Gastrocnemius medialis (tissue), 4 donors: ENCODE results near the gene CBX5.

Experiments
- CTCF ChIP-seq, 5 experiments: fragments of 450-650 bp in 3 of 5; fragments of 200-600 bp in 2 of 5; sonication (generic) in 2 of 5; IDR thresholded peaks in 4 of 5; conservative IDR thresholded peaks in 1 of 5; 1 replicate in 4 of 5; 2 replicates in 1 of 5; pipeline ENCODE4 v1.5.1; 2016 to 2019; ENCODE audit warnings: antibody characterized with exemption in 5 of 5, mild to moderate bottlenecking in 3 of 5, moderate library complexity in 3 of 5
- POLR2A ChIP-seq, 2 donors: fragments of 450-650 bp; IDR thresholded peaks; one replicate each; pipeline ENCODE4 v1.6.1; 2017; ENCODE audit warnings: antibody characterized with exemption in 2 of 2, mild to moderate bottlenecking in 2 of 2, moderate library complexity in 2 of 2

DNA sequence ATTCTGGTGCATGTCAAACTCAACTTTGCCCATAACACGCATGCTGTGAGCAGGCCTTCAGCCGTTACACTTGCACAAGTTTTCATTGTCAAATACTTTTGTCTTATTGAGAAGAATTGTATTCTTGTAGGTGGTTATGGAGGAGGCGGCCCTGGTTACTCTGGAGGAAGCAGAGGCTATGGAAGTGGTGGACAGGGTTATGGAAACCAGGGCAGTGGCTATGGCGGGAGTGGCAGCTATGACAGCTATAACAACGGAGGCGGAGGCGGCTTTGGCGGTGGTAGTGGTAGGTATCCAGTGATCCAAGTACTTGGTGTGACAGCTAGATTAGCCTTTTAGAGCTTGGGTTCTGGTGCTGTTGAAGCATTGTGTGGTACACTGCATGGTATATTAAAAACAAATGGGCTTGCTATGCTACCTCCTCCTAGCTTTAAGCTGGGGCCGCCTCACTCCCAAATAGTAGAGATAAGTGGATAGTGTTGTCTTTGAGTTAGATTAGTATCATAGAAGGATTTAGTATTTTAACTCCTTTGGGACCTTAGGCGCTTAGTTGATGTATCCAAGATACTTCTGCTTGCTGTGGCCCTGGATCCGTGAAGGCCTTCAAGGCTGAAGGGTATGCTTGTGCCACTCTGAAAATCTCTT is 3.1 kb upstream of the CBX5 start:
- TF ChIP-seq CTCF (IDR thresholded peaks at IDR 0.05 in 4 of 5, conservative IDR thresholded peaks at IDR 0.05 in 1 of 5) (no peak), POLR2A (IDR thresholded peaks at IDR 0.05) (no peak)
